ENCODE measurements around the gene SALL2. TPM values are rescaled to one million over a fixed set of nuclear protein-coding genes. Genes with fewer than 3 reads are reported as not detected.

The SALL2 gene
- total and polyA plus RNA-seq, 4 donors, result 0.49 to 2.9 (median 0.78) TPM

DNA sequence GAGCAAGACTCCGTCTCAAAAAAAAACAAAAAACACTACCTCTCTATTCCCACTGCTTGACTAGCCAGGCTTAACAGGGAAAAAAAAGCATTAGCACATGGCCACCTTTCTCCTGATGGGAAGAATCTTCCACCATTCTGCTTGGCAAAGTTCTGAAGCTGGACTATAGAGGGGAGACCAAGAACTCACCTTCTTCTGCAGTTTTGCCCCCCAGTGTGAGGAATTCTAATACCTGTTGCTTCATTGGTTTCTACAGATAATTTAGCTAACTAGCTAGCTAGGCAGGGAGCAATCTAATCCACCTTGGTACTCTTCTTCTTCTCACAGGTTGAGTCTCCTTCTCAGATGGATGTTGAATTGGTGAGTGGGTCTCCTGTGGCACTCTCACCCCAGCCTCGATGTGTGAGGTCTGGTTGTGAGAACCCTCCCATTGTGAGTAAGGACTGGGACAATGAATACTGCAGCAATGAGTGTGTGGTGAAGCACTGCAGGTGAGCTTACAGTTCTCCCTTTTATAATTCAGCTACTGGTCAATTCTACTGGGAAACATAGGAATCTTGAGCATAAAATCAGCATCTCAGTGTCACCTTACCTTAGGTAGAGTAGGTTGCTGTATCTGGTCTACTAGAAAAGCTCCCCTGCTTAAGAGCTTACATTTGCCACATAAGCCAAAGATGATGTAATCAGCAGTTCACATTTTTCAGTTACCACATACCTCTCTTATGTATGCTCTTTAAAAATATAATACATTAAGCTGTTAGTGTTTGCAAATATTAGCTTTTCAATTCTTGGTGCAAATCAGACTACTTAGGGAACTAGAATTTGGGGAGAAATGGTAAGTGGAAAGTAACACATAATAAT lies 31.0 kb downstream of the SALL2 start:
- H3K9ac ChIP-seq (ENCODE audit: low read depth in 1 of 2, low read length in 2 of 2), result no peak overlapping the region
- peaks cover 10 to 77% (median 62%) of the 10 kb centered on the region in 4 donors for H3K36me3 ChIP-seq (ENCODE audit: control insufficient read depth in 4 of 4, insufficient read depth in 3 of 4, low read depth in 1 of 4, low read length in 3 of 4)
- no peak for DNase-seq (ENCODE audit: low spot score)
- TF ChIP-seq HNF4G (IDR thresholded peaks at IDR 0.05), result no peak
- TF ChIP-seq NR2F2 (IDR thresholded peaks at IDR 0.05), result no peak
- TF ChIP-seq, protein P1, sequence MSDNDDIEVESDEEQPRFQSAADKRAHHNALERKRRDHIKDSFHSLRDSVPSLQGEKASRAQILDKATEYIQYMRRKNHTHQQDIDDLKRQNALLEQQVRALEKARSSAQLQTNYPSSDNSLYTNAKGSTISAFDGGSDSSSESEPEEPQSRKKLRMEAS (IDR thresholded peaks at IDR 0.05), result no peak
- no peak for TF ChIP-seq GABPA (IDR thresholded peaks at IDR 0.05 in 1 of 2, conservative IDR thresholded peaks at IDR 0.05 in 1 of 2)
- no peak for TF ChIP-seq EGR1 (IDR thresholded peaks at IDR 0.05; ENCODE audit: low read depth in 2 of 2)
- no peak for TF ChIP-seq FOXA1 (IDR thresholded peaks at IDR 0.05)
- TF ChIP-seq, protein P2, sequence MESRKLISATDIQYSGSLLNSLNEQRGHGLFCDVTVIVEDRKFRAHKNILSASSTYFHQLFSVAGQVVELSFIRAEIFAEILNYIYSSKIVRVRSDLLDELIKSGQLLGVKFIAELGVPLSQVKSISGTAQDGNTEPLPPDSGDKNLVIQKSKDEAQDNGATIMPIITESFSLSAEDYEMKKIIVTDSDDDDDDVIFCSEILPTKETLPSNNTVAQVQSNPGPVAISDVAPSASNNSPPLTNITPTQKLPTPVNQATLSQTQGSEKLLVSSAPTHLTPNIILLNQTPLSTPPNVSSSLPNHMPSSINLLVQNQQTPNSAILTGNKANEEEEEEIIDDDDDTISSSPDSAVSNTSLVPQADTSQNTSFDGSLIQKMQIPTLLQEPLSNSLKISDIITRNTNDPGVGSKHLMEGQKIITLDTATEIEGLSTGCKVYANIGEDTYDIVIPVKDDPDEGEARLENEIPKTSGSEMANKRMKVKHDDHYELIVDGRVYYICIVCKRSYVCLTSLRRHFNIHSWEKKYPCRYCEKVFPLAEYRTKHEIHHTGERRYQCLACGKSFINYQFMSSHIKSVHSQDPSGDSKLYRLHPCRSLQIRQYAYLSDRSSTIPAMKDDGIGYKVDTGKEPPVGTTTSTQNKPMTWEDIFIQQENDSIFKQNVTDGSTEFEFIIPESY (IDR thresholded peaks at IDR 0.05), result no peak
- no peak for TF ChIP-seq YY1 (IDR thresholded peaks at IDR 0.05)
- no peak for TF ChIP-seq HNF4A (conservative IDR thresholded peaks at IDR 0.05)
- TF ChIP-seq, protein P3, sequence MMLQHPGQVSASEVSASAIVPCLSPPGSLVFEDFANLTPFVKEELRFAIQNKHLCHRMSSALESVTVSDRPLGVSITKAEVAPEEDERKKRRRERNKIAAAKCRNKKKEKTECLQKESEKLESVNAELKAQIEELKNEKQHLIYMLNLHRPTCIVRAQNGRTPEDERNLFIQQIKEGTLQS (IDR thresholded peaks at IDR 0.05), result no peak
- no peak for TF ChIP-seq JUND (IDR thresholded peaks at IDR 0.05)
- TF ChIP-seq, protein P4, sequence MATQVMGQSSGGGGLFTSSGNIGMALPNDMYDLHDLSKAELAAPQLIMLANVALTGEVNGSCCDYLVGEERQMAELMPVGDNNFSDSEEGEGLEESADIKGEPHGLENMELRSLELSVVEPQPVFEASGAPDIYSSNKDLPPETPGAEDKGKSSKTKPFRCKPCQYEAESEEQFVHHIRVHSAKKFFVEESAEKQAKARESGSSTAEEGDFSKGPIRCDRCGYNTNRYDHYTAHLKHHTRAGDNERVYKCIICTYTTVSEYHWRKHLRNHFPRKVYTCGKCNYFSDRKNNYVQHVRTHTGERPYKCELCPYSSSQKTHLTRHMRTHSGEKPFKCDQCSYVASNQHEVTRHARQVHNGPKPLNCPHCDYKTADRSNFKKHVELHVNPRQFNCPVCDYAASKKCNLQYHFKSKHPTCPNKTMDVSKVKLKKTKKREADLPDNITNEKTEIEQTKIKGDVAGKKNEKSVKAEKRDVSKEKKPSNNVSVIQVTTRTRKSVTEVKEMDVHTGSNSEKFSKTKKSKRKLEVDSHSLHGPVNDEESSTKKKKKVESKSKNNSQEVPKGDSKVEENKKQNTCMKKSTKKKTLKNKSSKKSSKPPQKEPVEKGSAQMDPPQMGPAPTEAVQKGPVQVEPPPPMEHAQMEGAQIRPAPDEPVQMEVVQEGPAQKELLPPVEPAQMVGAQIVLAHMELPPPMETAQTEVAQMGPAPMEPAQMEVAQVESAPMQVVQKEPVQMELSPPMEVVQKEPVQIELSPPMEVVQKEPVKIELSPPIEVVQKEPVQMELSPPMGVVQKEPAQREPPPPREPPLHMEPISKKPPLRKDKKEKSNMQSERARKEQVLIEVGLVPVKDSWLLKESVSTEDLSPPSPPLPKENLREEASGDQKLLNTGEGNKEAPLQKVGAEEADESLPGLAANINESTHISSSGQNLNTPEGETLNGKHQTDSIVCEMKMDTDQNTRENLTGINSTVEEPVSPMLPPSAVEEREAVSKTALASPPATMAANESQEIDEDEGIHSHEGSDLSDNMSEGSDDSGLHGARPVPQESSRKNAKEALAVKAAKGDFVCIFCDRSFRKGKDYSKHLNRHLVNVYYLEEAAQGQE (IDR thresholded peaks at IDR 0.05), result no peak
- no peak overlapping the region for H3K4me3 ChIP-seq (ENCODE audit: low read depth in 1 of 3, low read length in 3 of 3)
- H3K4me1 ChIP-seq (ENCODE audit: control insufficient read depth in 4 of 4, insufficient read depth in 4 of 4, low read length in 3 of 4), result no peaks in the 10 kb centered on the region
- 87% methylated on average over 2 of the region's 2 CpGs for WGBS
- H3K9me3 ChIP-seq (ENCODE audit: control insufficient read depth in 4 of 4, low read length in 3 of 4), result no peaks in the 10 kb centered on the region
- no peaks in the 10 kb centered on the region for H3K27me3 ChIP-seq (ENCODE audit: control insufficient read depth in 4 of 4, insufficient read depth in 4 of 4, low read length in 3 of 4)
- H3K27ac ChIP-seq (ENCODE audit: low read depth in 1 of 2, low read length in 2 of 2), result no peak overlapping the region

DNA sequence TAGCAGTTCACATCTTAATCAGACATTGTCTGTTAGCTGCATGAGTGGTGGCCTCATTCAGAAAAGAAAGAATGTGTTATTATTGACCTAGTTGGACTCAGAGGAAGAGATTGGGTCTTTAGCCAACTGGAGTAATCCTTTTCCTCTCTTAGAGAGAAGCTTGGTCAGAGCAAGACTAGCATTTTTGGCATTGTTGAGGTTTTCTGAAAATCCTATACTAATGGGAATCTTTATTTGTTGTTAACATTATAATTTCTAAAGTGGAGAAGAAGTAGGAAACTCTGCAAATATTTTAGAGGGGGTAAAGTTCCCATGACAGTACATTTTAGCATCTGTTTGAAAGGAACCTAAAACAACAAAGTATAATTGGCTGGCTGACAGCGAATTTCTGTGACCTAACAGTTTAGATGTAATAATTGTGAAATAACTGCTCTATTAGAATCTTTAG lies 39.5 kb downstream of the SALL2 start:
- no peak for TF ChIP-seq YY1 (IDR thresholded peaks at IDR 0.05)
- TF ChIP-seq FOXA2 (IDR thresholded peaks at IDR 0.05), result no peak
- TF ChIP-seq TAF1 (conservative IDR thresholded peaks at IDR 0.05), result no peak
- peaks cover 0 to 3% (median 0%) of the 10 kb centered on the region in 4 donors for H3K4me1 ChIP-seq (ENCODE audit: control insufficient read depth in 4 of 4, insufficient read depth in 4 of 4, low read length in 3 of 4)
- H3K9me3 ChIP-seq (ENCODE audit: control insufficient read depth in 4 of 4, low read length in 3 of 4), result no peaks in the 10 kb centered on the region
- no peak for DNase-seq (ENCODE audit: low spot score)
- peaks cover 10 to 48% (median 30%) of the 10 kb centered on the region in 4 donors for H3K36me3 ChIP-seq (ENCODE audit: control insufficient read depth in 4 of 4, insufficient read depth in 3 of 4, low read depth in 1 of 4, low read length in 3 of 4)
- H3K27ac ChIP-seq (ENCODE audit: low read depth in 1 of 2, low read length in 2 of 2), result no peak overlapping the region
- H3K9ac ChIP-seq (ENCODE audit: low read depth in 1 of 2, low read length in 2 of 2), result no peak overlapping the region
- H3K4me3 ChIP-seq (ENCODE audit: low read depth in 1 of 3, low read length in 3 of 3), result no peak overlapping the region
- no peaks in the 10 kb centered on the region for H3K27me3 ChIP-seq (ENCODE audit: control insufficient read depth in 4 of 4, insufficient read depth in 4 of 4, low read length in 3 of 4)
- 81% methylated on average over 1 of the region's 1 CpG for WGBS

Measured in liver (tissue), 9 donors.